GM21528 (cell line): ENCODE results near the gene COL4A1.

ENCODE experiments used
- ATAC-seq: cut with Tn5 transposase; IDR thresholded peaks from one replicate; pipeline ENCODE4 v1.9.1; 2021; ENCODE audit warnings: mild to moderate bottlenecking, moderate library complexity; ENCODE audit not compliant: unreplicated experiment, low FRiP score

COL4A1 gene

GRCh38 chr13:110297766-110298504, 9.0 kb downstream of the COL4A1 start:
- ATAC-seq, result no peak

- ATAC-seq, result no peak
Observed at GRCh38 chr13:110297011-110297410, 9.9 kb downstream of the COL4A1 start.

GRCh38 chr13:110294622-110295021, 12.3 kb downstream of the COL4A1 start:
- ATAC-seq, result no peak

- no peak for ATAC-seq
Observed at GRCh38 chr13:110294146-110294545, 12.8 kb downstream of the COL4A1 start.

- no peak for ATAC-seq
Observed at GRCh38 chr13:110293649-110294048, 13.3 kb downstream of the COL4A1 start.

GRCh38 chr13:110293037-110293436, 13.9 kb downstream of the COL4A1 start:
- ATAC-seq, result no peak

- no peak for ATAC-seq
Observed at GRCh38 chr13:110291286-110291685, 15.7 kb downstream of the COL4A1 start.

GRCh38 chr13:110290826-110291225, 16.1 kb downstream of the COL4A1 start:
- no peak for ATAC-seq

GRCh38 chr13:110290153-110290552, 16.8 kb downstream of the COL4A1 start:
- ATAC-seq, result no peak

GRCh38 chr13:110289661-110290060, 17.3 kb downstream of the COL4A1 start:
- ATAC-seq, result no peak

- ATAC-seq, result no peak
Observed at GRCh38 chr13:110289174-110289573, 17.8 kb downstream of the COL4A1 start.

GRCh38 chr13:110286833-110287819, 19.8 kb downstream of the COL4A1 start:
- no peak for ATAC-seq

- no peak for ATAC-seq
Observed at GRCh38 chr13:110285991-110286832, 20.7 kb downstream of the COL4A1 start.

GRCh38 chr13:110284779-110285484, 22.0 kb downstream of the COL4A1 start:
- no peak for ATAC-seq

- no peak for ATAC-seq
Observed at GRCh38 chr13:110283736-110284517, 23.0 kb downstream of the COL4A1 start.

- no peak for ATAC-seq
Observed at GRCh38 chr13:110282316-110282841, 24.6 kb downstream of the COL4A1 start.

GRCh38 chr13:110281736-110282135, 25.2 kb downstream of the COL4A1 start:
- no peak for ATAC-seq

- ATAC-seq, result no peak
Observed at GRCh38 chr13:110280985-110281688, 25.8 kb downstream of the COL4A1 start.
